Adipocyte (in vitro differentiated cells): ENCODE results near the gene CAVIN2.
A peak's percentile ranks its signal among the peaks of the same experiment; 100 is the strongest.
"Not testable (repeated sequence)": the region's sequence is repeated elsewhere in the genome, so short reads cannot be mapped to it uniquely, and the experiment has no call there.

Experiments used
- DNase-seq: peaks from one replicate; pipeline ENCODE4 v3.0.0-alpha.2; 2015; ENCODE audit warnings: low read depth
- H3K27me3 ChIP-seq: replicated peaks from 2 replicates; pipeline ENCODE4 v1.7.0; 2013; ENCODE audit warnings: mild to moderate bottlenecking, low read length, moderate library complexity; ENCODE audit not compliant: control insufficient read depth, insufficient read depth
- H3K36me3 ChIP-seq: 2 replicates; pipeline ENCODE4 v1.7.0; 2013; ENCODE audit warnings: low read length, mild to moderate bottlenecking, moderate library complexity; ENCODE audit not compliant: control insufficient read depth, insufficient read depth, severe bottlenecking
- H3K4me1 ChIP-seq: 2 replicates; pipeline ENCODE4 v1.7.0; 2013; ENCODE audit warnings: mild to moderate bottlenecking, low read length, moderate library complexity; ENCODE audit not compliant: control insufficient read depth, insufficient read depth
- H3K4me3 ChIP-seq: 2 replicates; pipeline ENCODE4 v1.7.0; 2013; ENCODE audit warnings: mild to moderate bottlenecking, low read length, moderate library complexity
- H3K9ac ChIP-seq: 2 replicates; pipeline ENCODE4 v1.7.0; 2013; ENCODE audit warnings: mild to moderate bottlenecking, low read length, moderate library complexity
- H3K9me3 ChIP-seq: 2 replicates; pipeline ENCODE4 v1.7.0; 2013; ENCODE audit warnings: mild to moderate bottlenecking, low read length, moderate library complexity; ENCODE audit not compliant: control insufficient read depth

The CAVIN2 gene

DNA sequence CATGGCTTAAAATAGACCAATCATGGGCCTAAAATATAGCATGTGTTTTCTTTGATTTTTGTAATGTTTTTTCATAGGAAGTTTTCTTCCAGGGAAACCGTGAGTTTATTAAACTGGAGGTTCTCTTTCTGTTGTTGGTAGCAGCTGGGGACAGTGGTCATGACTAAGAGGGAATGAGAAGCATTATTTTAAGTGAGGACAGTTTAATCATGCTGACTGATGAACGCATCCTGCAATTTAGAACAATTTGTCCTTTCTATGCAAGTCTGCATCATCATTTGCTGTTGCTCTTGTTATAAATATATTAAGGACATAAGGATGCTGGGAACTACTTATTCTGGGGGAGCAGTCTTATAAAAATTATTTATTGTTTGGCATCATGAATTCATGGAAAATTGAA, 51.2 kb downstream of the CAVIN2 start:
- no peak for DNase-seq
- H3K4me3 ChIP-seq = no peak overlapping the region
- no peaks in the 10 kb centered on the region for H3K27me3 ChIP-seq
- H3K9ac ChIP-seq = no peak overlapping the region
- H3K9me3 ChIP-seq = no peaks in the 10 kb centered on the region
- peaks cover 17% of the 10 kb centered on the region for H3K4me1 ChIP-seq
- no peaks in the 10 kb centered on the region for H3K36me3 ChIP-seq

DNA sequence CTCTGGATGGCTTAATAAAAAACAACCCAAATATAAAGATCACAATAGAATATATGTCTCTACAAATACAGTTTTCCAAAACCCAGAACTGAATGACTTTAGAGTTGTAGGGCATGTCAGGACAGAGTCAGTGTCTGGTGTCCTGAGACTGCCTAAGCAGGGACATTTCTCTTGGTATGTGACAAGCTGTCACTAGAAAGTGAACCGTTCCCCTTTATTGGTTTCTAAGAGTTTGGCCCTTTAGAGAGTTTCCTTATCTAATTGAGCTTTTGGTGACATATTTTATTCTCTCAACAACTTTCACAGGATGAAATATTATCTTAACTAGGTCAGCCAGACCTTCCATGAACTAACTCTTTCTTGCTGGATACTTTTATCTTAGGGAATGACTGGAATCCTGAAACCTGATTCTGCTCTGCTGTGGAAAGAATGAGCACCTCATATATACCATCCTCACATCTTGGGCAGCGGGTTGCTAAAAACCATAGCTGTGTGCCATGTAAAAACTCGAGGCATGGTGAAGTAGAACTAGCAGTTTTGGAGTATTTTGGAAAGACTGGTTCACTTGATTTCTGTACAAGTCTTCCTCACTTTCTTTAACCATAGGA, 54.8 kb downstream of the CAVIN2 start:
- H3K36me3 ChIP-seq = no peaks in the 10 kb centered on the region
- no peak overlapping the region for H3K4me3 ChIP-seq
- DNase-seq = peak; percentile 11
- no peak overlapping the region for H3K9ac ChIP-seq
- no peaks in the 10 kb centered on the region for H3K9me3 ChIP-seq
- H3K4me1 ChIP-seq = peaks cover 43% of the 10 kb centered on the region
- no peaks in the 10 kb centered on the region for H3K27me3 ChIP-seq

DNA sequence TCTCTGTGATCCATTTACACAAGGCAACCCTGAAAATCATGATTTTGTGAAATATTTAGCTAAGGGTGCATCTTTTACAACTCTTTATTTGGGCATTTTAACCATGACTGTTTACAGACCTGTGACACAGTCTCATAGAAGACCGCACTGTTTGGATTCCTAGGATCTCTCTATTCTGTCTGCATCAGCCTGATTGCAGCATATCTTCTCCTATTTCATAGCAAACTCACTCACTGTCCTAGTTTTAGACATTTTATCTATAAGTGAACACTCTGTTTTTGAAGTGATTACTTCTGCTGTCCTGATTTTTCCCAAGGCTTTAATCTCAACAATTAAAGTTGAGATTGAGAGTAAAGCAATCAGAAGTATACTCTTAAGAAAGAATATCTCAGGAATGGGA, 56.2 kb downstream of the CAVIN2 start:
- peak; percentile 59 for DNase-seq
- peak overlapping the region; percentile 53 for H3K4me3 ChIP-seq

DNA sequence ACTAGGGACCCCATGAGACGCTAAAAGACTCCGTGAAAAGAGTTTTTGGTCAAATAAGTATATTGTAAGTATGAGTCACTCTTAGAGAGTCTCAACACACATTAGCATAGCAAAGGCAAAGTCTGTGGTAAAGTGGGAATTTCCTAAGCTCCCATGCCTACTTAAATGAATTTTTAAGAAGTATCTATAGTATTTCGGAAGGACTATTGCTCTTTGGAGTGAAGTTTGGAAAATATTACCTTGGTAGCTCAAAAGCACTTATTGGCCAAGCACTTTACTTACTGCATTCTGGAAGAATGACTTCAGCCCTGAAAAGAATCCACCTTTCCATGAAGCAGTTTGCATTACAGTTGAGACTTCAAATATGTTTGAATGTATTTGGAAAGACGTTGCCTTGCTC, 57.1 kb downstream of the CAVIN2 start:
- peak overlapping the region; percentile 58 for H3K9ac ChIP-seq
- peaks cover 43% of the 10 kb centered on the region for H3K4me1 ChIP-seq
- DNase-seq = peak; percentile 19
- no peaks in the 10 kb centered on the region for H3K27me3 ChIP-seq
- no peaks in the 10 kb centered on the region for H3K9me3 ChIP-seq
- H3K36me3 ChIP-seq = no peaks in the 10 kb centered on the region
- H3K4me3 ChIP-seq = peak overlapping the region; percentile 53

More for the DNA sequence above, 56.2 kb downstream of the CAVIN2 start:
- peak overlapping the region; percentile 50 for H3K9ac ChIP-seq
- no peaks in the 10 kb centered on the region for H3K36me3 ChIP-seq
- no peaks in the 10 kb centered on the region for H3K9me3 ChIP-seq
- peaks cover 43% of the 10 kb centered on the region for H3K4me1 ChIP-seq
- no peaks in the 10 kb centered on the region for H3K27me3 ChIP-seq

DNA sequence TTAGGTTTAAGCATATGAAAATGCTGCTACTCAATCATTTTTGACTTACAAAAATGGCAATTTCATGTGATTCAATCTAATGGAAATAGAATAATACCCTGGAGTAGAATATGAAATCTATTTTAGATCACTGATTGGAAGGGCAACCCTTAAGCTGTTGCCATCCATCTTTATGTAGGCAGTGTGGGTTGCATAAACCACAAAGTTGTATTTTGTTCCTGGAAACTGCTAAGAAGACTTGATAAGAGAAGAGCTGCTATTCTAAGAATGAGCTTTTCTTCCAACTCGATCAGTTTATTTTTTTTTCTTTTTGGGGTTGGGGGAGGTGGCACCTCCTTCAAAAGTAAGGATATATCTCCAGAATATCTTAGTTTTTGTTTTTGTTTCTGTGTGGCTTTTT, 60.2 kb downstream of the CAVIN2 start:
- Histone ChIP-seq H3K9ac (no peak overlapping the region), H3K27me3 (no peaks in the 10 kb centered on the region), H3K36me3 (no peaks in the 10 kb centered on the region), H3K4me1 (peaks cover 35% of the 10 kb centered on the region), H3K4me3 (no peak overlapping the region), H3K9me3 (no peaks in the 10 kb centered on the region)
- no peak for DNase-seq

DNA sequence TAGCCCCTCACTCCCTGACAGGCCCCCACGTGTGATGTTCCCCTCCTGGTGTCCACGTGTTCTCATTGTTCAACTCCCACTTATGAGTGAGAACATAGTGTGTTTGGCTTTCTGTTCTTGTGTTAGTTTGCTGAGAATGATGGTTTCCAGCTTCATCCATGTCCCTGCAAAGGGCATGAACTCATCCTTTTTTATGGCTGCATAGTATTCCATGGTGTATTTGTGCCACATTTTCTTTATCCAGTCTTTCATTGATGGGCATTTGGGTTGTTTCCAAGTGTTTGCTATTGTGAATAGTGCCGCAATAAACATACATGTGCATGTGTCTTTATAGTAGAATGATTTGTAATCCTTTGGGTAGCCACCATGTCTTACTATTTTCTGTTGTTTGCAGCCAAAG, 61.2 kb downstream of the CAVIN2 start:
- not testable (repeated sequence) for H3K36me3 ChIP-seq, H3K9ac ChIP-seq, H3K27me3 ChIP-seq, H3K4me3 ChIP-seq, H3K9me3 ChIP-seq, DNase-seq
- peaks cover 25% of the 10 kb centered on the region for H3K4me1 ChIP-seq
